Measurements from ENCODE around the gene DMTF1. TPM values are rescaled to one million over a fixed set of nuclear protein-coding genes. Genes with fewer than 3 reads are reported as not detected.

The DMTF1 gene
- total and polyA plus RNA-seq, 4 experiments from 2014 or later, result 13.2 to 183 (median 101) TPM

GRCh38 chr7:87192784-87193487 is 40.7 kb downstream of the DMTF1 start:
- no peak for DNase-seq
- H3K9me3 Mint-ChIP-seq, result no peaks in the 10 kb centered on the region
- H3K4me1 Mint-ChIP-seq, result peaks cover 23 to 35% (median 27%) of the 10 kb centered on the region in 4 donors
- Histone ChIP-seq H3K9me3 (ENCODE audit: control insufficient read depth in 1 of 2, low read length in 2 of 2) (no peaks in the 10 kb centered on the region), H3K27me3 (ENCODE audit: insufficient read depth, low read length) (no peaks in the 10 kb centered on the region), H3K4me1 (ENCODE audit: insufficient read depth, low read length) (peaks cover 10% of the 10 kb centered on the region), H3K4me3 (ENCODE audit: low read length in 2 of 2) (no peak overlapping the region), H3K27ac (ENCODE audit: low read depth, low read length) (no peak overlapping the region), H3K36me3 (ENCODE audit: insufficient read depth, low read length) (peaks cover 55% of the 10 kb centered on the region)
- no peak overlapping the region for H3K4me3 Mint-ChIP-seq
- peak overlapping the region; percentile 32 to 89 (median 52) for H3K27ac Mint-ChIP-seq
- no peaks in the 10 kb centered on the region for H3K27me3 Mint-ChIP-seq
- peaks cover 41 to 84% of the 10 kb centered on the region in 2 donors for H3K36me3 Mint-ChIP-seq
- POLR2A ChIA-PET (ENCODE audit: partially characterized antibody), result interaction anchor here (1.0 to 4.5 kb wide), 6 partner anchors 11 to 40 kb away, joined by 3 to 25 read pairs (median 6); partner anchors contain the start of genes DMTF1 and TMEM243
- intact Hi-C loops (cut with micrococcal nuclease), result no loop called here
- CTCF ChIA-PET (ENCODE audit: partially characterized antibody), result interaction anchor here (0.8 to 1.5 kb wide), 3 partner anchors 11 to 23 kb away, joined by 3 to 5 read pairs (median 3); no protein-coding TSS in a partner anchor

GRCh38 chr7:87193912-87194311 is 41.7 kb downstream of the DMTF1 start:
- H3K4me1 Mint-ChIP-seq, result peaks cover 20 to 33% (median 28%) of the 10 kb centered on the region in 4 donors
- ChIA-PET CTCF (ENCODE audit: partially characterized antibody) (no interaction called here), POLR2A (ENCODE audit: partially characterized antibody) (interaction anchor here (1.1 to 6.4 kb wide), 3 partner anchors 10 to 25 kb away, joined by 3 to 60 read pairs (median 10); partner anchors contain the start of gene TMEM243)
- Histone ChIP-seq H3K4me1 (ENCODE audit: insufficient read depth, low read length) (peaks cover 16% of the 10 kb centered on the region), H3K27ac (ENCODE audit: low read depth, low read length) (no peak overlapping the region), H3K36me3 (ENCODE audit: insufficient read depth, low read length) (peaks cover 53% of the 10 kb centered on the region), H3K27me3 (ENCODE audit: insufficient read depth, low read length) (no peaks in the 10 kb centered on the region), H3K4me3 (ENCODE audit: low read length in 2 of 2) (no peak overlapping the region), H3K9me3 (ENCODE audit: control insufficient read depth in 1 of 2, low read length in 2 of 2) (no peaks in the 10 kb centered on the region)
- H3K27ac Mint-ChIP-seq, result peak overlapping the region in 4 of 7 donors; percentile 24 to 87 (median 36)
- peaks cover 32 to 86% of the 10 kb centered on the region in 2 donors for H3K36me3 Mint-ChIP-seq
- intact Hi-C loops (cut with micrococcal nuclease), result no loop called here
- DNase-seq, result no peak
- no peak overlapping the region for H3K4me3 Mint-ChIP-seq
- H3K27me3 Mint-ChIP-seq, result no peaks in the 10 kb centered on the region
- H3K9me3 Mint-ChIP-seq, result no peaks in the 10 kb centered on the region

- H3K36me3 ChIP-seq (ENCODE audit: insufficient read depth, low read length), result peaks cover 29% of the 10 kb centered on the region
- ChIA-PET CTCF (ENCODE audit: partially characterized antibody) (interaction anchor here (0.6 to 2.0 kb wide), 5 partner anchors 20 to 272 kb away, joined by 3 to 8 read pairs (median 3); partner anchors contain the start of gene TMEM243), POLR2A (ENCODE audit: partially characterized antibody) (interaction anchor here (1.4 to 6.4 kb wide), 4 partner anchors 13 to 146 kb away, joined by 4 to 60 read pairs (median 18); partner anchors contain the start of genes DMTF1 and TMEM243)
- H3K4me1 ChIP-seq (ENCODE audit: insufficient read depth, low read length), result peaks cover 53% of the 10 kb centered on the region
- no peaks in the 10 kb centered on the region for H3K27me3 ChIP-seq (ENCODE audit: insufficient read depth, low read length)
- no peak for DNase-seq
- Mint-ChIP-seq H3K9me3 (peaks cover 2 to 11% (median 7%) of the 10 kb centered on the region in 8 donors), H3K4me1 (peaks cover 45 to 60% (median 56%) of the 10 kb centered on the region in 4 donors), H3K27ac (peak overlapping the region in 6 of 7 donors; percentile 6 to 66 (median 44)), H3K36me3 (peaks cover 39 to 84% of the 10 kb centered on the region in 2 donors), H3K27me3 (no peaks in the 10 kb centered on the region), H3K4me3 (peak overlapping the region in 2 of 8 donors; percentile 5 to 29)
- no peak overlapping the region for H3K27ac ChIP-seq (ENCODE audit: low read depth, low read length)
- peaks cover 0 to 4% of the 10 kb centered on the region in 2 donors for H3K9me3 ChIP-seq (ENCODE audit: control insufficient read depth in 1 of 2, low read length in 2 of 2)
- no peak overlapping the region for H3K4me3 ChIP-seq (ENCODE audit: low read length in 2 of 2)
- intact Hi-C loops (cut with micrococcal nuclease), result no loop called here
Observed at GRCh38 chr7:87199241-87199640, 47.0 kb downstream of the DMTF1 start.

- DNase-seq, result no peak
- peak overlapping the region; percentile 17 to 85 (median 64) for H3K27ac Mint-ChIP-seq
- peaks cover 0 to 5% of the 10 kb centered on the region in 2 donors for H3K9me3 ChIP-seq (ENCODE audit: control insufficient read depth in 1 of 2, low read length in 2 of 2)
Observed at GRCh38 chr7:87199700-87200450, 47.6 kb downstream of the DMTF1 start.

GRCh38 chr7:87202208-87202607 is 50.0 kb downstream of the DMTF1 start:
- H3K4me1 ChIP-seq (ENCODE audit: insufficient read depth, low read length), result peaks cover 53% of the 10 kb centered on the region
- H3K36me3 ChIP-seq (ENCODE audit: insufficient read depth, low read length), result peaks cover 8% of the 10 kb centered on the region
- Mint-ChIP-seq H3K27ac (peak overlapping the region in 6 of 7 donors; percentile 18 to 77 (median 58)), H3K4me1 (peaks cover 42 to 73% (median 58%) of the 10 kb centered on the region in 4 donors), H3K36me3 (peaks cover 51 to 78% of the 10 kb centered on the region in 2 donors), H3K9me3 (peaks cover 3 to 32% (median 25%) of the 10 kb centered on the region in 8 donors), H3K4me3 (peak overlapping the region in 4 of 8 donors; percentile 9 to 74 (median 52)), H3K27me3 (no peaks in the 10 kb centered on the region)
- no peak for DNase-seq
- H3K27ac ChIP-seq (ENCODE audit: low read depth, low read length), result no peak overlapping the region
- no peak overlapping the region for H3K4me3 ChIP-seq (ENCODE audit: low read length in 2 of 2)
- POLR2A ChIA-PET (ENCODE audit: partially characterized antibody), result interaction anchor here (0.9 to 6.4 kb wide), 6 partner anchors 9 to 49 kb away, joined by 3 to 47 read pairs (median 8); partner anchors contain the start of gene TMEM243
- H3K9me3 ChIP-seq (ENCODE audit: control insufficient read depth in 1 of 2, low read length in 2 of 2), result peaks cover 0 to 8% of the 10 kb centered on the region in 2 donors
- no peaks in the 10 kb centered on the region for H3K27me3 ChIP-seq (ENCODE audit: insufficient read depth, low read length)
- CTCF ChIA-PET (ENCODE audit: partially characterized antibody), result interaction anchor here (1.0 to 1.6 kb wide), 3 partner anchors 13 to 49 kb away, joined by 3 to 4 read pairs (median 4); no protein-coding TSS in a partner anchor
- intact Hi-C loops (cut with micrococcal nuclease), result no loop called here

More at GRCh38 chr7:87199700-87200450, 47.6 kb downstream of the DMTF1 start:
- H3K27ac ChIP-seq (ENCODE audit: low read depth, low read length), result no peak overlapping the region
- Mint-ChIP-seq H3K4me1 (peaks cover 45 to 67% (median 59%) of the 10 kb centered on the region in 4 donors), H3K9me3 (peaks cover 2 to 16% (median 10%) of the 10 kb centered on the region in 8 donors), H3K27me3 (no peaks in the 10 kb centered on the region), H3K4me3 (peak overlapping the region in 4 of 8 donors; percentile 6 to 54 (median 32)), H3K36me3 (peaks cover 42 to 81% of the 10 kb centered on the region in 2 donors)
- peaks cover 53% of the 10 kb centered on the region for H3K4me1 ChIP-seq (ENCODE audit: insufficient read depth, low read length)
- peaks cover 23% of the 10 kb centered on the region for H3K36me3 ChIP-seq (ENCODE audit: insufficient read depth, low read length)
- intact Hi-C loops (cut with micrococcal nuclease), result loop anchor here (2.0 kb wide), 1 partner anchor 19 kb away; the partner anchor contains the start of gene TMEM243
- CTCF ChIA-PET (ENCODE audit: partially characterized antibody), result interaction anchor here (0.6 to 2.0 kb wide), 3 partner anchors 19 to 273 kb away, joined by 3 to 8 read pairs (median 4); partner anchors contain the start of gene TMEM243
- POLR2A ChIA-PET (ENCODE audit: partially characterized antibody), result interaction anchor here (1.4 to 6.4 kb wide), 4 partner anchors 13 to 145 kb away, joined by 4 to 60 read pairs (median 18); partner anchors contain the start of genes DMTF1 and TMEM243
- H3K27me3 ChIP-seq (ENCODE audit: insufficient read depth, low read length), result no peaks in the 10 kb centered on the region
- no peak overlapping the region for H3K4me3 ChIP-seq (ENCODE audit: low read length in 2 of 2)

- H3K4me3 ChIP-seq (ENCODE audit: low read length in 2 of 2), result no peak overlapping the region
Observed at GRCh38 chr7:87202705-87203104, 50.5 kb downstream of the DMTF1 start.

More at GRCh38 chr7:87202705-87203104, 50.5 kb downstream of the DMTF1 start:
- H3K9me3 ChIP-seq (ENCODE audit: control insufficient read depth in 1 of 2, low read length in 2 of 2), result peaks cover 0 to 8% of the 10 kb centered on the region in 2 donors
- POLR2A ChIA-PET (ENCODE audit: partially characterized antibody), result interaction anchor here (1.3 to 6.4 kb wide), 5 partner anchors 9 to 20 kb away, joined by 3 to 47 read pairs (median 10); partner anchors contain the start of gene TMEM243
- H3K27me3 ChIP-seq (ENCODE audit: insufficient read depth, low read length), result no peaks in the 10 kb centered on the region
- peaks cover 40 to 75% (median 59%) of the 10 kb centered on the region in 4 donors for H3K4me1 Mint-ChIP-seq
- H3K36me3 Mint-ChIP-seq, result peaks cover 48 to 77% of the 10 kb centered on the region in 2 donors
- H3K36me3 ChIP-seq (ENCODE audit: insufficient read depth, low read length), result peaks cover 5% of the 10 kb centered on the region
- no peaks in the 10 kb centered on the region for H3K27me3 Mint-ChIP-seq
- peaks cover 3 to 33% (median 25%) of the 10 kb centered on the region in 8 donors for H3K9me3 Mint-ChIP-seq
- intact Hi-C loops (cut with micrococcal nuclease), result loop anchor here (1.0 kb wide), 1 partner anchor 10 kb away; no protein-coding TSS in a partner anchor
- H3K27ac ChIP-seq (ENCODE audit: low read depth, low read length), result no peak overlapping the region
- H3K4me1 ChIP-seq (ENCODE audit: insufficient read depth, low read length), result peaks cover 53% of the 10 kb centered on the region
- peak overlapping the region in 4 of 7 donors; percentile 2 to 81 (median 52) for H3K27ac Mint-ChIP-seq
- H3K4me3 Mint-ChIP-seq, result peak overlapping the region in 3 of 8 donors; percentile 23 to 53 (median 31)
- DNase-seq, result no peak
- CTCF ChIA-PET (ENCODE audit: partially characterized antibody), result interaction anchor here (1.0 to 1.6 kb wide), 3 partner anchors 13 to 49 kb away, joined by 3 to 4 read pairs (median 4); no protein-coding TSS in a partner anchor

Data from CD4-positive, alpha-beta memory T cell (primary cell).